ENCODE data around the gene PTP4A1. TPM values are rescaled to one million over a fixed set of nuclear protein-coding genes. Genes with fewer than 3 reads are reported as not detected.

The PTP4A1 gene
- total RNA-seq, 1 donor from 2014 or later = 108 TPM

- TF ChIP-seq CTCF (IDR thresholded peaks at IDR 0.05) = no peak
- H3K36me3 Mint-ChIP-seq (ENCODE audit: low read depth) = peaks cover 1% of the 10 kb centered on the region
- H3K9me3 Mint-ChIP-seq (ENCODE audit: low read depth) = no peaks in the 10 kb centered on the region
- no peaks in the 10 kb centered on the region for H3K27me3 Mint-ChIP-seq (ENCODE audit: low read depth)
- H3K27ac Mint-ChIP-seq (ENCODE audit: unreplicated experiment) = no peak overlapping the region
- no peak overlapping the region for H3K4me3 Mint-ChIP-seq (ENCODE audit: unreplicated experiment)
- DNase-seq (ENCODE audit: low spot score) = no peak
- peaks cover 15% of the 10 kb centered on the region for H3K4me1 Mint-ChIP-seq (ENCODE audit: low read depth)
Measured at GRCh38 chr6:63533952-63534351, 38.3 kb upstream of the PTP4A1 start.

GRCh38 chr6:63537201-63537958 lies 34.9 kb upstream of the PTP4A1 start:
- DNase-seq (ENCODE audit: low spot score) = no peak
- Mint-ChIP-seq H3K4me1 (ENCODE audit: low read depth) (peaks cover 12% of the 10 kb centered on the region), H3K27me3 (ENCODE audit: low read depth) (no peaks in the 10 kb centered on the region), H3K4me3 (ENCODE audit: unreplicated experiment) (no peak overlapping the region), H3K36me3 (ENCODE audit: low read depth) (peaks cover 1% of the 10 kb centered on the region), H3K27ac (ENCODE audit: unreplicated experiment) (no peak overlapping the region), H3K9me3 (ENCODE audit: low read depth) (no peaks in the 10 kb centered on the region)
- no peak for TF ChIP-seq CTCF (IDR thresholded peaks at IDR 0.05)

GRCh38 chr6:63537959-63538300 lies 34.4 kb upstream of the PTP4A1 start:
- H3K27me3 Mint-ChIP-seq (ENCODE audit: low read depth) = no peaks in the 10 kb centered on the region
- peaks cover 1% of the 10 kb centered on the region for H3K36me3 Mint-ChIP-seq (ENCODE audit: low read depth)
- no peak overlapping the region for H3K27ac Mint-ChIP-seq (ENCODE audit: unreplicated experiment)
- no peak overlapping the region for H3K4me3 Mint-ChIP-seq (ENCODE audit: unreplicated experiment)
- TF ChIP-seq CTCF (IDR thresholded peaks at IDR 0.05) = no peak
- peaks cover 16% of the 10 kb centered on the region for H3K4me1 Mint-ChIP-seq (ENCODE audit: low read depth)
- no peaks in the 10 kb centered on the region for H3K9me3 Mint-ChIP-seq (ENCODE audit: low read depth)
- no peak for DNase-seq (ENCODE audit: low spot score)

GRCh38 chr6:63538550-63538949 lies 33.7 kb upstream of the PTP4A1 start:
- H3K9me3 Mint-ChIP-seq (ENCODE audit: low read depth) = no peaks in the 10 kb centered on the region
- no peak overlapping the region for H3K4me3 Mint-ChIP-seq (ENCODE audit: unreplicated experiment)
- no peaks in the 10 kb centered on the region for H3K27me3 Mint-ChIP-seq (ENCODE audit: low read depth)
- peaks cover 23% of the 10 kb centered on the region for H3K4me1 Mint-ChIP-seq (ENCODE audit: low read depth)
- no peak for TF ChIP-seq CTCF (IDR thresholded peaks at IDR 0.05)
- H3K36me3 Mint-ChIP-seq (ENCODE audit: low read depth) = peaks cover 1% of the 10 kb centered on the region
- DNase-seq (ENCODE audit: low spot score) = no peak
- H3K27ac Mint-ChIP-seq (ENCODE audit: unreplicated experiment) = no peak overlapping the region

- TF ChIP-seq CTCF (IDR thresholded peaks at IDR 0.05) = no peak
- DNase-seq (ENCODE audit: low spot score) = no peak
- no peaks in the 10 kb centered on the region for H3K36me3 Mint-ChIP-seq (ENCODE audit: low read depth)
- peaks cover 25% of the 10 kb centered on the region for H3K4me1 Mint-ChIP-seq (ENCODE audit: low read depth)
- no peaks in the 10 kb centered on the region for H3K9me3 Mint-ChIP-seq (ENCODE audit: low read depth)
- H3K4me3 Mint-ChIP-seq (ENCODE audit: unreplicated experiment) = no peak overlapping the region
- no peaks in the 10 kb centered on the region for H3K27me3 Mint-ChIP-seq (ENCODE audit: low read depth)
- H3K27ac Mint-ChIP-seq (ENCODE audit: unreplicated experiment) = peak overlapping the region; percentile 88
Measured at GRCh38 chr6:63543001-63543400, 29.3 kb upstream of the PTP4A1 start.
